Measurements from ENCODE around the gene SLC8A3.

DNA sequence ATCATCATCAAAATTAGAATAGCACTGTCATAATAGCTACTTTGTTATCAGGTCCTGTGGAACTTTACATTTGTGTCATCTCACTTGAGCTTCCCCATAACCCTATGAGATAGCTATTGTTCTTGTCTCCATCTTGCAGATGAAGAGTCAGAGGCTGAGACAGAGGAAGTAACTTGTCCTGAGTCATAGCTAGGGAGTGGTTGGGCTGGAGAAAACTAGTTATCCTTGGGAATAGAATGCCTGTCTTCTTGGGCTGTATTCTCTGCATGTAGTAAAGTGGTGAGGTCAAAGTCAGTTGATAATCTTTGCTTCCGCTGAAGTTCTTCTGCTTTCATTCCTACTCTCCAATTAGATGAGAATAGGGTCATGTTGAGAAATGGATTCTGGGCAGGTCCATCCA lies 192.5 kb downstream of the SLC8A3 start:
- TF ChIP-seq, protein P1, sequence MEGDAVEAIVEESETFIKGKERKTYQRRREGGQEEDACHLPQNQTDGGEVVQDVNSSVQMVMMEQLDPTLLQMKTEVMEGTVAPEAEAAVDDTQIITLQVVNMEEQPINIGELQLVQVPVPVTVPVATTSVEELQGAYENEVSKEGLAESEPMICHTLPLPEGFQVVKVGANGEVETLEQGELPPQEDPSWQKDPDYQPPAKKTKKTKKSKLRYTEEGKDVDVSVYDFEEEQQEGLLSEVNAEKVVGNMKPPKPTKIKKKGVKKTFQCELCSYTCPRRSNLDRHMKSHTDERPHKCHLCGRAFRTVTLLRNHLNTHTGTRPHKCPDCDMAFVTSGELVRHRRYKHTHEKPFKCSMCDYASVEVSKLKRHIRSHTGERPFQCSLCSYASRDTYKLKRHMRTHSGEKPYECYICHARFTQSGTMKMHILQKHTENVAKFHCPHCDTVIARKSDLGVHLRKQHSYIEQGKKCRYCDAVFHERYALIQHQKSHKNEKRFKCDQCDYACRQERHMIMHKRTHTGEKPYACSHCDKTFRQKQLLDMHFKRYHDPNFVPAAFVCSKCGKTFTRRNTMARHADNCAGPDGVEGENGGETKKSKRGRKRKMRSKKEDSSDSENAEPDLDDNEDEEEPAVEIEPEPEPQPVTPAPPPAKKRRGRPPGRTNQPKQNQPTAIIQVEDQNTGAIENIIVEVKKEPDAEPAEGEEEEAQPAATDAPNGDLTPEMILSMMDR (conservative IDR thresholded peaks at IDR 0.05; ENCODE audit: low read length), result no peak
- TF ChIP-seq EZH2phosphoT487 (IDR thresholded peaks at IDR 0.05; ENCODE audit: borderline replicate concordance, low read depth, low read length), result no peak
